ENCODE results near the gene PTPRO. TPM values are rescaled to one million over a fixed set of nuclear protein-coding genes. Genes with fewer than 3 reads are reported as not detected.

PTPRO gene
- total RNA-seq, 8 experiments from 2014 or later, result 0.25 to 33.9 (median 21.7) TPM; not detected in 1

DNA sequence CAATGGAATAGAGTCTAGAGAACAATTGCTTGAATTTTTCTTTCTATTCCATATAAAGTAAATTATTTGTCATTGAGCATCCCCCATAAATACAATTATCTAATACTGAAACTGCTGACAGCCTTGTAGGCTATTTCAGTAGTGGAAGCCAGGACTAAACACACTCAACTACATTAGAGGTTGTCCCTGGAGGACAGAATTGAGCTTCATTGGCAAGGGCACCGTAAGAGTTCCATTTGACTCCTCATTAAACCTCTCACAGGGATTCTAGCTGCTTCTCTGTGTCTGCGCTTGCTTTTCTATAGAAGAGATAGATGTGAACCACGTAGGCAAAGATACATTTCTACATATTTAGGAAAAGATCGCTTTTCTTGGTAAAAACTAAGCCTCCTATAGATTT lies 3.5 kb upstream of the PTPRO start:
- Histone ChIP-seq H3K27ac (no peak overlapping the region), H3K4me3 (no peak overlapping the region), H3K4me1 (replicated peaks in 1 of 2) (peaks cover 0 to 12% of the 10 kb centered on the region in 2 donors)
- 40 to 90% (median 67%) methylated on average over 1 to 4 of the region's 4 CpGs; no CpG with 5 or more reads in 1 of the 10 experiments for WGBS, 10 experiments
- no peak for ATAC-seq (replicated peaks in 6 of 8)
- in situ Hi-C loops (cut with MboI; ENCODE audit: low pct_unique_long_range_greater_than_20kb in 2 of 9, low sequenced_read_pairs in 9 of 9, unreplicated experiment in 9 of 9), result no loop called here

DNA sequence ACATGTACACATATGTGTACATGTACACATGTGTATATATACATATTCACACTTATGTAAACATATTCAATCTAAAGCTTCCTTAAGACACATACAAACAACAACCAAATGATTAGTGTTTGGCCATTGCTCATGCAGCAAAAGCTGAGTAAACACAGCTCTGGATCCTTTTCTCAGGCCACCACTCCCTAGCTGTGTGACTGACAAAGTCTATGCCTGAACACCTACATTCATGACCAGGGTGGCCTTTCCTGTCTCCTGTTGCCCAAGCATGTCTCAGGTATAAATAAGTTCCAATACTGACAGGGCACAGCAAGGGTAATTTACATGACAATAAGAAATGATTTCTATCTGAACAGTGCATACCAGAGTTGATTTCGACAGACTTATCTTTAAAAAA lies 1.4 kb upstream of the PTPRO start:
- Histone ChIP-seq H3K27ac (no peak overlapping the region), H3K4me1 (replicated peaks in 1 of 2) (peaks cover 2 to 29% of the 10 kb centered on the region in 2 donors), H3K4me3 (no peak overlapping the region)
- in situ Hi-C loops (cut with MboI; ENCODE audit: low pct_unique_long_range_greater_than_20kb in 2 of 9, low sequenced_read_pairs in 9 of 9, unreplicated experiment in 9 of 9), result no loop called here
- ATAC-seq (replicated peaks in 6 of 8), result no peak
- 20 to 100% (median 60%) methylated on average over 1 of the region's 1 CpG; no CpG with 5 or more reads in 3 of the 10 experiments for WGBS, 10 experiments

DNA sequence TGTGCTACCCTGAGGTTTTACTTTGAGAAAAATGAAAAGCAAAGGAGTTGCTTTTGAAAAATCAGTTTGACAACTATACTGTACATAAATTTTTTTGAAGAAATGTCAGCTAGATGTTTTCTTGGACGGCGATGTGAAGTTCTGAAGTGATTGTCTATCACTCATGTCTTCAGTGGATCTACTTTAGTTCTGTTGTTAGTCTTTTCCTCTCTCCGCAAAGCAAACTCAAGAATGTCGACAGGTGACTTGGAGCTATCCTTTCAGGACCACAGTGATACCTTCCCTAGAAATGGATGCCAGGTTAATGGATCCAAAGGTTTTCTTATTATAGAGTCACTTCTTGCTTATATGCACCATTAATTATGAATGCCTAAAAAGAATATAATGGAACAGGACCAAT lies 1.2 kb downstream of the PTPRO start:
- peak overlapping the region; percentile 49 to 69 (median 50) for H3K4me3 ChIP-seq
- no peak for ATAC-seq (replicated peaks in 6 of 8)
- in situ Hi-C loops (cut with MboI; ENCODE audit: low pct_unique_long_range_greater_than_20kb in 2 of 9, low sequenced_read_pairs in 9 of 9, unreplicated experiment in 9 of 9), result no loop called here
- 0 to 39% (median 15%) methylated on average over 2 to 4 of the region's 4 CpGs; no CpG with 5 or more reads in 1 of the 10 experiments for WGBS, 10 experiments
- H3K27ac ChIP-seq, result no peak overlapping the region
- peaks cover 6 to 40% of the 10 kb centered on the region in 2 donors for H3K4me1 ChIP-seq (replicated peaks in 1 of 2)

DNA sequence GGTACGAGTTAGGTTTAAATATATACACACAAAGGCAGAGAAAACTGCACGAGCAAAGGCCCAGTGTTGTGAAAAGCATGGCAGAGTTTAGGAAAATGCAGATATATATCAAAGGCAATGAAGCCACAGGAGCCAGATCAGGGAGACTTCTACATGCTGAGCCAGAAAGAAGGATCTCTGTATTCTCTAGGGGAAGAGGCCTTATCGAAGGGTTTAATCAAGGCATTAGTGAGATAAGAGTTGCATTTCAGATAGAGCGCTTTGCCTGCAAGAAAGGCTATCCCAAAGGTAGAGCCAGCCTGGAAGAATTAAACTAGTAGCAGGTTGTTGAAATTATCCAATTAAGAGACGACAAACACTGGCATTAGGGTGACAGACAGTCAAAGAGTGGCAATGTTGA lies 7.6 kb downstream of the PTPRO start:
- in situ Hi-C loops (cut with MboI; ENCODE audit: low pct_unique_long_range_greater_than_20kb in 2 of 9, low sequenced_read_pairs in 9 of 9, unreplicated experiment in 9 of 9), result no loop called here

DNA sequence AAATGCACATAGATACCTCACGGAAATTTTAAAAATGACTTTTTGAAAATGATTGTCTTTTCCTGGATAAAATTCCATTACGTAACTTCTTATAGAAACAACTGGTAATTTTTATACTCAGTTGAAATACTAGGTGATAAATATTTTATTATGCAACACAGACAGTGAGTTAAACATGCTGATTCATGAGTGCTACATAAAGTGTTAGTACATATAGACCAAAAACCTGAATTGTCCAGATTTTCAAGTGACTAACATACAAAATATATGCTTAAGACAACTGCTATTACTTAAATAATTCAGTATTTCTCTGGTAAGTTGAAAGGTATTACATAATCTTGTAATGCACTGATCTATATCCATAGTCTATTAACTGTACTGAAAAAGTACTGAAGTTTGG lies 11.9 kb downstream of the PTPRO start:
- Histone ChIP-seq H3K4me3 (no peak overlapping the region), H3K27ac (no peak overlapping the region), H3K4me1 (replicated peaks in 1 of 2) (peaks cover 0 to 19% of the 10 kb centered on the region in 2 donors)
- in situ Hi-C loops (cut with MboI; ENCODE audit: low pct_unique_long_range_greater_than_20kb in 2 of 9, low sequenced_read_pairs in 9 of 9, unreplicated experiment in 9 of 9), result no loop called here
- WGBS, 10 experiments, result 86 to 100% (median 96%) methylated on average over 1 to 2 of the region's 2 CpGs
- no peak for ATAC-seq (replicated peaks in 6 of 8)

More for the DNA sequence above, 7.6 kb downstream of the PTPRO start:
- H3K4me1 ChIP-seq (replicated peaks in 1 of 2), result peaks cover 6 to 25% of the 10 kb centered on the region in 2 donors
- no peak overlapping the region for H3K4me3 ChIP-seq
- WGBS, 10 experiments, result 0 to 92% (median 76%) methylated on average over 1 to 5 of the region's 5 CpGs
- ATAC-seq (replicated peaks in 6 of 8), result no peak
- no peak overlapping the region for H3K27ac ChIP-seq

DNA sequence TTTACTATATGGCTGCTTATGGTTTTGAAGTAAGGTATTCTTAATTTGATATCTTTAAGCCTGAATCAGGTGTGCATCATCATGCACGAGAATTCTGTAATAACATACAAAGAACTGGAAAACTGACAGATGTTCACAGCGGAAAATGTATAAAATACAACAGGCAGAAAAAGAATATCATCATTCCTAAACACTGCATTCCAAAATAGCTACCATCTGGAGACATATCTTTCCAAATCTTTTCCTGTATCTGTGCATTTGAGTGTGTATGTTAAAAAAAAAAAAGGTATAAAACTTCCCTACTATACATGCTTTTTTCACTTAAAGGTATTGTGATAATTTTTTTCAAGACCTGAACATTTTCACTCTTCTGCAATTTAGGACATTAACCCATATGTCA lies 13.7 kb downstream of the PTPRO start:
- in situ Hi-C loops (cut with MboI; ENCODE audit: low pct_unique_long_range_greater_than_20kb in 2 of 9, low sequenced_read_pairs in 9 of 9, unreplicated experiment in 9 of 9), result no loop called here
- H3K4me3 ChIP-seq, result no peak overlapping the region
- no peak for ATAC-seq (replicated peaks in 6 of 8)
- 33 to 100% (median 72%) methylated on average over 1 to 2 of the region's 2 CpGs; no CpG with 5 or more reads in 1 of the 10 experiments for WGBS, 10 experiments
- no peak overlapping the region for H3K27ac ChIP-seq
- H3K4me1 ChIP-seq (replicated peaks in 1 of 2), result peaks cover 0 to 25% of the 10 kb centered on the region in 2 donors

DNA sequence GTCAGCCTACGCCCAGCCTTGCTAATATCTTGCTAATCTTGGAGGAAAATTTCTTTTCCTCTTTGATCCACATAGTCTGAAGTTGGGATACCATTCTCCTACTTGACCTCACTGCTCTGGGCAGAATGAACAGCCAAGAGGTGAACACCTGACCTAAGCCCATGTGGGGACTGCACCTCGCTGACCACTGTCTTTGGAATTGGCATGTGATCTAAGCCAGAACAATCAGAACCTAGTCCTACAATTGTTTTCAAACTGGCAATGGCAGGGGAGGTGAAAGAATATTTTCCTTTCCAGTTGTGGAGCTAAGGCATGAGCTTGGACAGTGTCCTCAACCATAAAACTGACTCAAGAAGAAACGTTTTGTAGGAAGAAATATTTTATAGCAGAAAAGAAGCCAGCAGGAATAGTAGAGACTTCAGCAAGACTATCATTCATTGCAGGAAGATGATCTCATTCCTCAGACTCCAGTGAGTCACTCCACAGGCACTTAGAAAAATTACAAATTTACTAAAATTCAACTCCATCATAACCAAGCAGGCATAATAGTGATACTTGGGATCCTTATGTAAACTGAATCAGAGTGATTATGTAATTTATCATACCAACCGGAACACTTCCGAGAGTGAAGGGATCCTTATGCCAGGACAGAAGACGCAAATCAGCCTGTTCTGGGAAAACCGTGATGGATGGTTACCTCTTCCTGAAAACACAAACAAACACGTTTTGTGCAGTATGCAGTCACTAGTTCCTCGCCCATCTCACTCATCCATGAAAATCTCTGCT lies 14.7 kb downstream of the PTPRO start:
- Histone ChIP-seq H3K4me3 (no peak overlapping the region), H3K4me1 (replicated peaks in 1 of 2) (peaks cover 0 to 35% of the 10 kb centered on the region in 2 donors), H3K27ac (no peak overlapping the region)
- in situ Hi-C loops (cut with MboI; ENCODE audit: low pct_unique_long_range_greater_than_20kb in 2 of 9, low sequenced_read_pairs in 9 of 9, unreplicated experiment in 9 of 9), result no loop called here
- peak; percentile 29 to 94 (median 89) for ATAC-seq (replicated peaks in 6 of 8)
- WGBS, 10 experiments, result 12 to 90% (median 35%) methylated on average over 1 to 9 of the region's 9 CpGs

DNA sequence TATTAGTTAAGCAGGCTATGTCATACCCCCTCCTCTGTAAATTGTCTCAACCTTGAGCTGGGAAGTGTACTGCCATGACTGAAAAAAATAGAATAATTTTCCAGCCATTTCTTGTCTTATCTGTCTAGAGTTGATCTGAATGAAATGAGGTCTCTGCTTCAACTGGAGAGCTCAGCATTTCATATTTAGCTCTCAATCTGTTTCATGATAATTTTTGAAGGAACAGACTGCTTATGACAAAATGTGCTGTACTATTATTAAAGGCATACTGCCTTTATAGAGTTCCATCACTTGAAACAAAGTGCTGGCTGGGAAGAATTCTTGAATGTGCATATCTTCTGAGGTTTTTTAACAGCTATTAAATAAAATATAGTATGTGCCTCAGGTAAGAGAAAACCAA lies 19.1 kb downstream of the PTPRO start:
- H3K27ac ChIP-seq, result no peak overlapping the region
- H3K4me1 ChIP-seq (replicated peaks in 1 of 2), result peaks cover 0 to 21% of the 10 kb centered on the region in 2 donors
- ATAC-seq (replicated peaks in 6 of 8), result no peak
- no peak overlapping the region for H3K4me3 ChIP-seq
- in situ Hi-C loops (cut with MboI; ENCODE audit: low pct_unique_long_range_greater_than_20kb in 2 of 9, low sequenced_read_pairs in 9 of 9, unreplicated experiment in 9 of 9), result no loop called here

DNA sequence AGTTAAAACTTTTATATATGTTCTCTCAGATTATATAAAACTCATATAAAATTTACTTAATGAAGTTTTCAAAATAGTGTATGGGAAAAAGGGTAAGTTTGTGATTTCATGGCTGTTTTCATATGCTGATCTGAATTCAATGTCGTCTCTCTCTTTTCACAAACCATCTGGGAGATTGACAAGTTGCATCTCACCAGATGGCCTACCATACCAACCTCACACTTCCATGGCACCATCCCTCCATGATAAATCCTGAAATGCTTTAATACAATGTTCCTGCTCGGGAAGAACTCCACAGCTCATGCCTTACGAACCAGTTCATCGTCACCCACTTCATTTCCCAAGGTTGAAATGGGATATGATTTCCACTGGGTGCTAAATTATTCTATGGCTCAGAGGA lies 22.3 kb downstream of the PTPRO start:
- in situ Hi-C loops (cut with MboI; ENCODE audit: low pct_unique_long_range_greater_than_20kb in 2 of 9, low sequenced_read_pairs in 9 of 9, unreplicated experiment in 9 of 9), result no loop called here
- WGBS, 10 experiments, result 71 to 100% (median 83%) methylated on average over 1 to 4 of the region's 4 CpGs; no CpG with 5 or more reads in 1 of the 10 experiments

DNA sequence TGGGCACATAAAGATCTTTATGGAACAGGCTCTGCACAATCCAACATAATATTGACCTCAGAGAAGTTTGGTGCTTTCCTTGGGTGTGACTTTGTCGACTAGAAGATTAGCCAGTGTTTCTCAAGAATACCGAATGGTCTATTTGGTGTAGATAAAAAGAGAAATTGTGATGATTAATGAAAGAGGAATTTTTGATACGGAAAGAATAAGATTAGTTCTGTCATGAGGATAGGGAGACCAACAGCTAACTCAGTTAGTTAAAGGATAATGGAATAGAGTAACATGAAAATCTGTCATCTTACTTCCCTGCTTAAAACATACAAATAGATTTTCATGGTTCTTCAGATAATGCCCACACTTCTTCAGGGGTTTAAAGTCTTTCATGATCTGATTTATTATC lies 24.2 kb downstream of the PTPRO start:
- 40 to 88% (median 72%) methylated on average over 1 to 3 of the region's 3 CpGs for WGBS, 10 experiments
- Histone ChIP-seq H3K4me1 (replicated peaks in 1 of 2) (peaks cover 0 to 10% of the 10 kb centered on the region in 2 donors), H3K4me3 (no peak overlapping the region), H3K27ac (no peak overlapping the region)
- no peak for ATAC-seq (replicated peaks in 6 of 8)
- in situ Hi-C loops (cut with MboI; ENCODE audit: low pct_unique_long_range_greater_than_20kb in 2 of 9, low sequenced_read_pairs in 9 of 9, unreplicated experiment in 9 of 9), result no loop called here

More for the DNA sequence above, 22.3 kb downstream of the PTPRO start:
- no peak overlapping the region for H3K4me3 ChIP-seq
- no peak overlapping the region for H3K27ac ChIP-seq
- no peak for ATAC-seq (replicated peaks in 6 of 8)
- peaks cover 0 to 14% of the 10 kb centered on the region in 2 donors for H3K4me1 ChIP-seq (replicated peaks in 1 of 2)

DNA sequence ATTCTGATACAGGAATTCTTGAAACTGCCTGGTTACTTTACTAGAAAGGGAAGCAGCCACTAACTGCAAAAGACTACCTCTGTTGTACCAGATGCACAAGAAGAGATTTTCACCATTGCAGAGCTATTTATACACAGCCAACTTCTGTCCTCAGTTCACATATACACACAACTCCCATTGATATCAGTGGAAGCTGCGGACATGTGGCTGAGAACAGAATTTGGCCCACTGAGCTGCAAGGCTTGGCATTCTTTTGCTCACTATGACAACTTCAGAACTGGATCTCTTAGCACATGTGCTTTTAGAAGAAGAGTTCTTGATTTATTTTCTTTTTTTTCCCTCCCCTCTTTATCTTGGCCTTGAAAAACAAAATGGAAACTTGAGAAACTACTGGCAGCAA lies 28.3 kb downstream of the PTPRO start:
- peaks cover 3 to 10% of the 10 kb centered on the region in 2 donors for H3K4me1 ChIP-seq (replicated peaks in 1 of 2)
- no peak overlapping the region for H3K27ac ChIP-seq
- peak in 5 of 8 experiments; percentile 56 to 90 (median 78) for ATAC-seq (replicated peaks in 6 of 8)
- H3K4me3 ChIP-seq, result no peak overlapping the region
- 0 to 80% (median 50%) methylated on average over 1 of the region's 1 CpG; no CpG with 5 or more reads in 3 of the 10 experiments for WGBS, 10 experiments
- in situ Hi-C loops (cut with MboI; ENCODE audit: low pct_unique_long_range_greater_than_20kb in 2 of 9, low sequenced_read_pairs in 9 of 9, unreplicated experiment in 9 of 9), result no loop called here

DNA sequence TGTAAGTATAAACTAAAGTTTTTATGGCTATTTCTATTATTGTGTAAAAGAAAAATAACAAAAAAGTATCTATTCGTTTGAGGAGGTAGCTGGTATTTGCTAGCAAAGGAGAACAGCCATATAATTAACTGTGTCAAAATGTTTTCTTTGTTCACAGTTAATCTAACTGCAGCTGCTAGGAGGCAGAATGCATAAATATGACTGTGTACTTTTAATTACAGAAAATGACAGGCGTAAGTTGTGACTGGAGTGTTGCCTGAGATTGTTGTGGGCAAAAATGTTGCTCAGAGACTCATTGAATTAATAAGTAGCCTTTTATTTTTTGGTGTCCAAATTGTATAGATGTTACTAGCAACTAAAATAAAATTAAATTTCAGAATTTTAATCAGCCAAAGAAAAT lies 33.5 kb downstream of the PTPRO start:
- 30 to 96% (median 81%) methylated on average over 1 to 2 of the region's 2 CpGs; no CpG with 5 or more reads in 2 of the 10 experiments for WGBS, 10 experiments
- in situ Hi-C loops (cut with MboI; ENCODE audit: low pct_unique_long_range_greater_than_20kb in 2 of 9, low sequenced_read_pairs in 9 of 9, unreplicated experiment in 9 of 9), result no loop called here
- no peak for ATAC-seq (replicated peaks in 6 of 8)
- Histone ChIP-seq H3K4me3 (no peak overlapping the region), H3K4me1 (replicated peaks in 1 of 2) (peaks cover 10 to 22% of the 10 kb centered on the region in 2 donors), H3K27ac (no peak overlapping the region)

DNA sequence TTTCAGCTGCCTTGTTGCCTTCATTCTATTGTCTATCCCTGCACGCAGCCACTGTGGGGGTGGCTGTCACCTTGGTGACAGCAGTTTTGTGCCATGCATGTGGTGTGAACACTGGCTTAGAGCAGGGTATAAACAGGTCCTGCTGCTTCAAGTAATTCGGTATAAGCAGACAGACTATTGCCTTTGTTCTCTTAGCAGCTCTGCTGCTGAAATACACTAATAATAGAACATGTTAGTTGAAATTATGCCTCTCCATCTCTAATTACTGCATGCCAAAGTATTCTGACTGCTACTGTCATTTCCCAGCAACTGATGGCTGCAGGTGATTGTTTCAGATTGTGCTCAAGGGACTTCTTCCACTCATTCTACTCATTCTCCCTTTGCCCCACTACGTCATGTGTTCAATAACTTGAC lies 34.6 kb downstream of the PTPRO start:
- 10 to 56% (median 21%) methylated on average over 1 to 3 of the region's 3 CpGs; no CpG with 5 or more reads in 1 of the 10 experiments for WGBS, 10 experiments
- peak in 5 of 8 experiments; percentile 98 to 100 (median 99) for ATAC-seq (replicated peaks in 6 of 8)
- Histone ChIP-seq H3K4me3 (no peak overlapping the region), H3K4me1 (replicated peaks in 1 of 2) (peaks cover 10 to 22% of the 10 kb centered on the region in 2 donors), H3K27ac (peak overlapping the region in 1 of 2 donors; percentile 15)
- in situ Hi-C loops (cut with MboI; ENCODE audit: low pct_unique_long_range_greater_than_20kb in 2 of 9, low sequenced_read_pairs in 9 of 9, unreplicated experiment in 9 of 9), result no loop called here

All from motor neuron (in vitro differentiated cells).